ENCODE data around the gene RAMP3. TPM values are rescaled to one million over a fixed set of nuclear protein-coding genes. Genes with fewer than 3 reads are reported as not detected.

The RAMP3 gene
- total RNA-seq, 1 donor from 2014 or later, result 0.14 TPM

DNA sequence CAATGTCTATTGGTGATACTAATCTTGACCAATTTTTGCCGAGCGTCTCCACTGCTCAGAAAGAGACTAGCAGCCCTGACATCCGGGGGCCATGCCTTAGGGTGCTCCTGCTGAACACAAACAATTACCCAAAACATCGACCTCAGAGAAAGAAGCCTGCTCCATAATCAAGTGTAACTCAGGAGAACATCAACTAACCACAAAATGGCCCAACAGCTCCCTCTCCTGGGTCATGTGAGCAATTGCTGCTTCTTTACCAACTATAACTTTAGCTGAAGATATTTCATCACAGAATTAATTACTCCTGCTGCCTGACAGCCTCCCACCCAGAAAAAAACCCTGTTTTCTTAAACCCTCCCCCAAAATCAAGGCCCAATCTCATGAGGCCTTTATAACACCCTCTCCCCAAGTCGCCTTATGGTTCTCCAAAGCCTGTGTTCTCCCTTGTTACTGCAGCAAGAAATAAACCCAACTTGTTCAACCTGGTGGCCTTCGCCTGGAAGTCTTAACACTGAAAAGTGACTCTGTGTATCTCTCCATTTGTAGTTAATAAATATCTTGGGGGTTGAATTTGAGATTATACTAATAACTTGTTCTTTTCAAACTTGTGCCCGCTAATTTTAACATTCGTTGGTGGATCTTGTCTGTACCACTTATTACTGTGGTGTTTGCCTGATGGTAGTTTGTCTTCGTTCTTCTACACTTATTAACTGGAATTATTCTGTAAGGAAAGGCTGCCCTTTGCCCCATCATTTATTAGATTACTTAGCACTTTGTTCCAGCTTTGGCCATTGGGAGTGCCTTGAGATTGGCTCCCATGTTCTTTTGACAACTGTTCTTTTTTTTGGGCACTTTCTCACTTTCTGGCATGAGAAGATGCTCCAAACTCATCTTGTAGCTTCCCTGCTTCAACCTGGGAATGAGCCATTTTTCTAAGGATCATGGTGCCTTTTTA, 21.2 kb upstream of the RAMP3 start:
- H3K27me3 Mint-ChIP-seq (ENCODE audit: low read depth), result peaks cover 15% of the 10 kb centered on the region
- no peaks in the 10 kb centered on the region for H3K9me3 Mint-ChIP-seq
- no peak overlapping the region for H3K27ac Mint-ChIP-seq
- peaks cover 16% of the 10 kb centered on the region for H3K4me1 Mint-ChIP-seq (ENCODE audit: low read depth)
- peak; percentile 52 for DNase-seq (ENCODE audit: low spot score)
- H3K4me3 Mint-ChIP-seq (ENCODE audit: low read depth), result no peak overlapping the region
- intact Hi-C loops (cut with micrococcal nuclease), result loop anchor here (1.0 to 2.0 kb wide), 3 partner anchors 158 to 279 kb away; partner anchors contain the start of genes MYO1G and PURB
- H3K36me3 Mint-ChIP-seq (ENCODE audit: low read depth), result no peaks in the 10 kb centered on the region

DNA sequence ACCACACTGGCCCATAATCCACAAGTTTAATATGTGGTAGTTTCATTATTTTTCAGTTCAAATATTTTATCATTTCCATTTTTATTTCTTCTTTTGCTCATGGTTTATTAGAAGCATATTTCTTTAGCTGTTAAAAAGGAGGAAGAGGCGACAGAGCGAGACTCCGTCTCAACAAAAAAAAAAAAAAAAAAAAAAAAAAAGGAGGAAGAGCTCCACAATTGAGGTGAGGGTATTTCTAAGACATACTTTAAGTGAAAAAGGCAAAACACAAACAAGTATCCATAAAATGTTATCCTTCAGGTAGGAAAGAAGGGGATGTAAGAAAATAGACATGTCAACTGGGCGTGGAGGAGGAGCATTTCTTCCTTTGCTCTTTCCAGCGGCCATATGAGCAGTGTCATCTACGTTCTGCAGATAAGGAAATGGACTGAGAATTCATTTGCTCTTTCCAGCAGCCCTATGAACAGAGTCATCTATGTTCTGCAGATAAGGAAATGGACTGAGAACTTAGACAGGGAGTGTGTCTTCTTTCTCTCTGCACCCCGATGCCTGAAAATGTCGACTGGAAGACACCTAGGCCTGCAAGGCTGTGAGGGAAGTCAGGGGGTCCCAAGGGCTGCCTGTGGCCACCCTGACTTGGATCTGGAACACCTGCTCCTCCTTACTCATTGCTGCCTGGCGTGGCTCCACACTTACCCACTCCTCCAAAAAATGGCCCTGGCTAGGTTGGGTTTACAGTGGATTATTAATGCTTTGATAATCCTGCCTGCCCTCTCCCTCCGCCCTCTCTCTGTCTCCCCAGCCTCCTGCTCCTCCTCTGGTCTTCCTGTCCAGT, 18.9 kb upstream of the RAMP3 start:
- no peak for DNase-seq (ENCODE audit: low spot score)
- Mint-ChIP-seq H3K27ac (no peak overlapping the region), H3K27me3 (ENCODE audit: low read depth) (peaks cover 21% of the 10 kb centered on the region), H3K4me3 (ENCODE audit: low read depth) (no peak overlapping the region), H3K4me1 (ENCODE audit: low read depth) (peaks cover 16% of the 10 kb centered on the region), H3K9me3 (no peaks in the 10 kb centered on the region), H3K36me3 (ENCODE audit: low read depth) (no peaks in the 10 kb centered on the region)
- intact Hi-C loops (cut with micrococcal nuclease), result no loop called here

DNA sequence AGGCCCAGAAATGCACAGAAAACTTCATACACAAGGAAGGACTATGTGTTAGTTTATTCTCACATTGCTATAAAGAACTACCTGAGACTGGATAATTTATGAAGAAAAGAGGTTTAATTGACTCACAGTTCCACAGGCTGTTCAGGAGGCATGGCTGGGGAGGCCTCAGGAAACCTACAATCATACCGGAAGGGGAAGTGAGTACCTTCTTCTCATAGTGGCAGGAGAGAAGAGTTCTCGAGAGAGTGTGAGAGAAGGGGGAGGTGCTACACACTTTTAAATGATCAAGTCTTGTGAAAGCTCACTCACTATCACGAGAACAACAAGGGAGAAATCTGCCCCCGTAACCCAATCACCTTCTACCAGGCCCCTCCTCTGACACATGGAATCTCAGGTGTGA, 16.8 kb upstream of the RAMP3 start:
- H3K27me3 Mint-ChIP-seq (ENCODE audit: low read depth), result peaks cover 31% of the 10 kb centered on the region
- DNase-seq (ENCODE audit: low spot score), result no peak
- no peak overlapping the region for H3K27ac Mint-ChIP-seq
- H3K4me3 Mint-ChIP-seq (ENCODE audit: low read depth), result no peak overlapping the region
- intact Hi-C loops (cut with micrococcal nuclease), result no loop called here
- no peaks in the 10 kb centered on the region for H3K9me3 Mint-ChIP-seq
- no peaks in the 10 kb centered on the region for H3K36me3 Mint-ChIP-seq (ENCODE audit: low read depth)
- H3K4me1 Mint-ChIP-seq (ENCODE audit: low read depth), result peaks cover 16% of the 10 kb centered on the region

DNA sequence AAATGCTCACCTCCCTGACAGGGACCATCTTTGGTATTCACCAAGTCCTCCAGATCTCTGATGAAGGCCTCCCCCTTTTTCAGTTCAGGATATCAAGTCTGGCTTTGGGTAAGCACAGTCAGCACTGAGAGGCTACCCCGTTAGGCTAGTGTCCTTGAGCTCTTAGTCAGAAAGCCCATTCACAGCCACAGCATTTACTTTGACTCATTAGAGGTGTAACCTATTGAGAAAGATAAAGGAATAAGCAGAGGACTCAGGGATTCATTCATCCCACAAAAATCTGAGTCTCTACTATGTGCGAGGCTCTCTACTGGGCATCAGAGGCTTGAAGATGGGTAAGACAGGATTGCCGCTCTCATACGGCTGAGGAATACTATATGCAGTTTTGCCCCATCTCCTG, 14.0 kb upstream of the RAMP3 start:
- no peaks in the 10 kb centered on the region for H3K4me1 Mint-ChIP-seq (ENCODE audit: low read depth)
- no peak for DNase-seq (ENCODE audit: low spot score)
- no peak overlapping the region for H3K4me3 Mint-ChIP-seq (ENCODE audit: low read depth)
- no peaks in the 10 kb centered on the region for H3K36me3 Mint-ChIP-seq (ENCODE audit: low read depth)
- intact Hi-C loops (cut with micrococcal nuclease), result no loop called here
- peaks cover 30% of the 10 kb centered on the region for H3K27me3 Mint-ChIP-seq (ENCODE audit: low read depth)
- H3K27ac Mint-ChIP-seq, result no peak overlapping the region
- no peaks in the 10 kb centered on the region for H3K9me3 Mint-ChIP-seq

DNA sequence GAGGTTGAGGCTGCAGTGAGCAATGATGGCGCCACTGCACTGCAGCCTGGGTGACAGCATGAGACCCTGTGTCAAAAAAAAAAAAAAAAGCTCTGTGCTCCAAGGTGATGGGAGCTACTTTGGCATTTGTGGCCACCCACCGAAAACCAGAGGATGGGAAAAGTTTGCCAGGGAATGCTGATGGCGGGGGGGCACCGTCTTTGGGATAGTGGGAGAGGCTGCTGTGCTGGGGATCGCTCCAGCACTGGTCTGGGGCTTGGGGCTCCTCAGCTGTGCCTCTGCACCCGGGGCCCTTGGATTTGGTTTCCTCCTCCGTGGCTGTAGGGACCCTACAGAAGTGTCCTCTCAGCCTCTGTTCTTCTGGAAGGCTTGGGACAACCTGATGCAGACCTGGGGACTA, 11.7 kb upstream of the RAMP3 start:
- DNase-seq (ENCODE audit: low spot score), result no peak
- no peaks in the 10 kb centered on the region for H3K9me3 Mint-ChIP-seq
- H3K27me3 Mint-ChIP-seq (ENCODE audit: low read depth), result peaks cover 26% of the 10 kb centered on the region
- H3K4me1 Mint-ChIP-seq (ENCODE audit: low read depth), result no peaks in the 10 kb centered on the region
- H3K4me3 Mint-ChIP-seq (ENCODE audit: low read depth), result no peak overlapping the region
- intact Hi-C loops (cut with micrococcal nuclease), result no loop called here
- H3K36me3 Mint-ChIP-seq (ENCODE audit: low read depth), result no peaks in the 10 kb centered on the region
- no peak overlapping the region for H3K27ac Mint-ChIP-seq

DNA sequence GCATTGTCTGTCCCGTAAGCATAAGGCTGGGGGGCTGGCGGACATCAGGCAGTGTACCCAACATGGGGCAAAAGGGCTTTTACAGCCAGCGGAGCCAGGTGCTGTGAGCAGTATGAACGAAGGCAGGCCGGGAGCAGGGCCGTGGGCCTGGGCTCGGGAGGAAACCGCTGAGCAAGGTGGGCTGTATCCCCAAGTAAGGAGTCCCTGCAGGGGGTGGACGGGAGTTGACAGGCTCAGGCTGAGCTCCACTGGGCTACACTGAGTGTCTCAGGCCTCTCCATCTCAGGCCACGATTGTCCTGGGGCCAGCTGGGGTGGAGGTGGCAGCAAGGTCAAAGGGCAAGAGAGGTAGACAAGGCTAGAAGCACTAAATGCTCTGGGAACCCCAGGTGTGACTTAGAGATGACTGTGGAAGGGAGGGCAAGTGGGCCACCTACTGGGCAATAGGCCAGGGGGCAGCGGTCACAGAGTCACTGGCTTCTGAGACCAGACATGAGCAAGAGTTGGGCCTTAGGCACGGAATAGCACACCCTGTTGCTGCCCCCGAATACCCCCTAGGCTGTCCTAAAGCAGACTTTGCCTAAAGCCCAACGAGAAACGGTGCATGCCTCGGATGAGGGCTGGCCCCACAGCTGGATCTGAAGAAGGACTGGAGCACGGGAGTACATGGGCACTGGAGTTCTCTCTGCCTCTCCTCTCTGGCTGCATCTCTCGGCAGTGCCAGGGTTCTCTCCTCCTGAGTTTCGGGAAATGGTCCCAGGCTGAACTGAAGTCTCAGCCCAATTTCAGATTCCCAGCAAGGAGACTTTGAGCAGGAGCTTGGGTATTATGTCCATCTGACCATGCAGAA, 10.8 kb upstream of the RAMP3 start:
- Mint-ChIP-seq H3K27me3 (ENCODE audit: low read depth) (peaks cover 29% of the 10 kb centered on the region), H3K36me3 (ENCODE audit: low read depth) (no peaks in the 10 kb centered on the region), H3K4me1 (ENCODE audit: low read depth) (no peaks in the 10 kb centered on the region), H3K27ac (no peak overlapping the region), H3K9me3 (no peaks in the 10 kb centered on the region), H3K4me3 (ENCODE audit: low read depth) (no peak overlapping the region)
- no peak for DNase-seq (ENCODE audit: low spot score)
- intact Hi-C loops (cut with micrococcal nuclease), result no loop called here

DNA sequence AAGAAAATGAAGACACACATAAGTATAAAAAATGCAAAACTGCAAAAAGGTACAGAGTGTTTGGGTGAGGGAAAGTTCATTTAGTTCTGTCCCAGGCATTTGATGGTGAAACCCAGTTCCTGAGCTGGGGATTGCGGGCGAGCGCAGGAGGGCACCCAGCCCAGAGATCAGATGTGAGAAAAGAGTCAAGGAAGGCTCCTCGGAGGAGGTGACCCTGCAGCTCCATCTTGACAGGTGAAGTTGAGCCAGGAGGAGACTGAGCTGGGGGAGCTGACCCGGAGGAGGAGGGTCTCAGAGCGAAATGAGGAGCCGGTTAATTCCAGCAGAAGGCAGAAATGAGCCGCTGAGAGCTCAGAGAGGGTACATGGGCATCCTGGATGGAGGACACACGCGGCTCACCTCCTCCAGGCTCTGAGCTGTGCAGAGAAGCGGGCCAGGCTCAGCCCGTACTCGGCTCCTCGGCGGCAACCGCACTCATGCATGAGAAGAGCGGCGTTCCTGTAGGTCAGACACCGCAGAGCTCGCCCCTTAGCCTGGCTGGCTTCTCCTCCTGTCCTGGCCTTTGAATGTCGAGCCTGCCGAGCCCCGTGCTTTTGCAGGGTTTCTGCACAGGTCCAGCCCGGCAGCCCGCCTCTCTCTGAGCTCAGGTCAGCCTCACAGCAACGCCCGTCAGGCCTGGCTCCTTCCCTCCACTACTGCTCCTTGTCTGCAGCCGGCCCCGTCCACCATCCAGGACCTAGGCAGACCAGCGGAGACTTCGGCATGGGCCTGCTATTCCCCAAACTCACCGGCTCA, 9.5 kb upstream of the RAMP3 start:
- no peak for DNase-seq (ENCODE audit: low spot score)
- Mint-ChIP-seq H3K9me3 (no peaks in the 10 kb centered on the region), H3K36me3 (ENCODE audit: low read depth) (no peaks in the 10 kb centered on the region), H3K27ac (no peak overlapping the region), H3K27me3 (ENCODE audit: low read depth) (peaks cover 24% of the 10 kb centered on the region), H3K4me3 (ENCODE audit: low read depth) (no peak overlapping the region), H3K4me1 (ENCODE audit: low read depth) (no peaks in the 10 kb centered on the region)
- intact Hi-C loops (cut with micrococcal nuclease), result no loop called here

DNA sequence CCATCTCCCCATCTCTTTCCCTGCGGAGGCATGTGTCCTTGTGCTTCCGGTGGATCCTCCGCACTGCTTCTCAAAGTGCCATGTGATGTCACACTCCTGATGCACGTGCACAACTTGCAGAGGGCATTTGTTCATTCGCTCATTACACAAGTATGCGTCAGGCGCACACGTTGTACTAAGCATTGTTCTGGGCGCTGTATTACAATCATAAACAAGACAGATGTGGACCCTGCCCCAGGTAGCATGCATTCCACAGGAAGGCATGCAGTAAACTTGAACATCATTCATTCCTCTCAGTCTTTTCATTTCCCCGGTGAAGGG, 9.0 kb upstream of the RAMP3 start:
- peaks cover 22% of the 10 kb centered on the region for H3K27me3 Mint-ChIP-seq (ENCODE audit: low read depth)
- no peaks in the 10 kb centered on the region for H3K36me3 Mint-ChIP-seq (ENCODE audit: low read depth)
- intact Hi-C loops (cut with micrococcal nuclease), result no loop called here
- no peaks in the 10 kb centered on the region for H3K4me1 Mint-ChIP-seq (ENCODE audit: low read depth)
- no peaks in the 10 kb centered on the region for H3K9me3 Mint-ChIP-seq
- DNase-seq (ENCODE audit: low spot score), result no peak
- no peak overlapping the region for H3K27ac Mint-ChIP-seq
- no peak overlapping the region for H3K4me3 Mint-ChIP-seq (ENCODE audit: low read depth)

DNA sequence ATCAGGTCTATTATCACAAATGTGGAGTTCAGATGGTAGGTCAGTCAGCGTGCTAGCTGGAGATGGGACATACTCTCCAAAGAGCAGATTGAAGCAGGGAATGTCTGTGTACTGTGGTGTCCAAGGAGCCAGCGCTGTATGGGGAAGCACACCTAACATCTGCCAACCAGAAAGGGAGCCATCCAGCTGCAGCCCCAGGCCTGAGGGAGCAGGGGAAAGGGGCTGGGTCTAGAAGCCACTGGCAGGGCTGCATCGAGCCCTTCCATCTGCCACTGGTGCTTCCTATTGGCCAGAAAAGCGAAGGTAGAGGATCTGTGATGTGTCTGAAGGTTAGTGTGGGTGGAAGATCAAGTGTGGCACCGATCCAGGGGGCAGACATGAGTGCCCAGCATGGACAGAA, 8.0 kb upstream of the RAMP3 start:
- Mint-ChIP-seq H3K4me1 (ENCODE audit: low read depth) (no peaks in the 10 kb centered on the region), H3K27me3 (ENCODE audit: low read depth) (peaks cover 15% of the 10 kb centered on the region), H3K36me3 (ENCODE audit: low read depth) (no peaks in the 10 kb centered on the region), H3K9me3 (no peaks in the 10 kb centered on the region), H3K4me3 (ENCODE audit: low read depth) (no peak overlapping the region), H3K27ac (no peak overlapping the region)
- no peak for DNase-seq (ENCODE audit: low spot score)
- intact Hi-C loops (cut with micrococcal nuclease), result no loop called here

DNA sequence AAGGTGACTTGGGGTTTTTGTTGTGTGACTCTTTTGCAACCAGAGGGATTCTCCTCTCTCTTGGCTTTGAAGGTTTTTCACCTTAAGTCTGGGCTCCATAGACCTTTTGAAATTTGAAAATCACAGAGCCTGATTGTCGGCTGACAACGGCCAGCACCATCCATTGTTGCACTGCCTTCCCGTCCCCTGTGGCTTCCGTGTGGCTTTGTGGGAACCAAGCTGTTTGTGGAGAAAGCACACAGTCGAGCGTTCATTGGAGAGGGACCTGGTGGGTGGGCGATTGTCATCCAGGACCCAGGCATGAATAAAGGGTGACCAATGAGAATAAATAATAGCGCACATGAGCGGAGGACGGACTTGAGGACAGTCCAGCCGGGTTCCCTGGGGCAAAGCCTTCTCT, 7.4 kb upstream of the RAMP3 start:
- Mint-ChIP-seq H3K27ac (no peak overlapping the region), H3K4me3 (ENCODE audit: low read depth) (no peak overlapping the region), H3K27me3 (ENCODE audit: low read depth) (peaks cover 16% of the 10 kb centered on the region), H3K4me1 (ENCODE audit: low read depth) (no peaks in the 10 kb centered on the region), H3K36me3 (ENCODE audit: low read depth) (no peaks in the 10 kb centered on the region), H3K9me3 (no peaks in the 10 kb centered on the region)
- DNase-seq (ENCODE audit: low spot score), result no peak
- intact Hi-C loops (cut with micrococcal nuclease), result no loop called here

DNA sequence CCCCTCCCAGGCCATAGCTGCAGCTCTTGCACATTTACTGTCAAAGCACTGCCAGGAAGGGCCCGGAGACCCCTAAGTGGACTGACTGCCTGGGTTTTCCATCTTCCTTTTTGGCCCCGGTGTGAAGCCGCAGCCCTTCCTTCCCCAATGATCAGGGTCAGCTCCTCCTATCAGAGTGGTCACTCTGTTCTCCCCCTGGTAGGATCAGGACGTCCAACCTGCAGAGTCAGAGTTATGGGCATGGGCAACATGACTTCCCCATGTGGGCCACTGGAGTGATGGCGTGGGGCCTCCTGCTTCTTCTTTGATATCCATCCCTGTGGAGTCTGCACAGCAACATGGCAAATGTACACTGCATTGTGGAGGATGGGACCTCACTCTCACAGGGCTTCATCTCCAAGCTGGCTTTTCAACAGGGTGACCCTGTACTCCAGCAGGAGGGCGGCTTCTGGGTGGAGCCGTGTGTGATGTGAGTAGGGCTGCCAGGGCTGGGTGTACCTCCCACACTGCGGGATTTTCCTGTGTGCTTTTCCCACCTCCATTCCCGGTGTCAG, 6.4 kb upstream of the RAMP3 start:
- Mint-ChIP-seq H3K9me3 (no peaks in the 10 kb centered on the region), H3K27ac (no peak overlapping the region)

DNA sequence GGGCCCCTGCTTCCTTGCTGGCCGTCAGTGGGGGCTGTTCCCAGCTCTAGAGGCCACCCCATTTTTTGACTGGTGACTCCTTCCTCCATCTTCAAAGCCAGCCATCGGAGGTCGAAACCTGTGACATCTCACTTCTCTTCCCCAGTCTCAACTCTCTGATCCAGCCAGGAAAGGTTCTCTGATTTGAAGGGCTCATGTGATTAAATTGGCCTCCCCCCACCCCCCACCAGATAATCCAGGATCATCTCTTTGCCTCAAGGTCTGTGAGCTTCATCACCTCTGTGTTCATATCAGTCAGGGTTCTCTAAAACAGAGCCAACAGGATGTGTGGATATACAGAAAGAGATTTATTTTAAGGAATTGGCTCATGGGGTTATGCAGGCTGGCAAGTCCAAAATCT, 5.6 kb upstream of the RAMP3 start:
- no peak overlapping the region for H3K27ac Mint-ChIP-seq
- no peaks in the 10 kb centered on the region for H3K9me3 Mint-ChIP-seq
- H3K36me3 Mint-ChIP-seq (ENCODE audit: low read depth), result no peaks in the 10 kb centered on the region
- peaks cover 24% of the 10 kb centered on the region for H3K27me3 Mint-ChIP-seq (ENCODE audit: low read depth)
- intact Hi-C loops (cut with micrococcal nuclease), result no loop called here
- no peak for DNase-seq (ENCODE audit: low spot score)
- no peak overlapping the region for H3K4me3 Mint-ChIP-seq (ENCODE audit: low read depth)
- no peaks in the 10 kb centered on the region for H3K4me1 Mint-ChIP-seq (ENCODE audit: low read depth)

More for the DNA sequence above, 6.4 kb upstream of the RAMP3 start:
- Mint-ChIP-seq H3K4me1 (ENCODE audit: low read depth) (no peaks in the 10 kb centered on the region), H3K27me3 (ENCODE audit: low read depth) (peaks cover 18% of the 10 kb centered on the region), H3K36me3 (ENCODE audit: low read depth) (no peaks in the 10 kb centered on the region), H3K4me3 (ENCODE audit: low read depth) (no peak overlapping the region)
- intact Hi-C loops (cut with micrococcal nuclease), result no loop called here
- no peak for DNase-seq (ENCODE audit: low spot score)
